HUES48 (cell line): ENCODE data around the gene ADAMTS6.

Experiments used
- H3K27ac ChIP-seq: one replicate; pipeline ENCODE4 v1.7.0; 2013; ENCODE audit warnings: low read depth, low read length, inconsistent platforms
- H3K27me3 ChIP-seq: 2 replicates; pipeline ENCODE4 v1.6.1; 2013; ENCODE audit warnings: mild to moderate bottlenecking, low read length; ENCODE audit not compliant: control insufficient read depth, insufficient read depth
- H3K36me3 ChIP-seq: 2 replicates; pipeline ENCODE4 v1.6.1; 2013; ENCODE audit warnings: low read length; ENCODE audit not compliant: control insufficient read depth, insufficient read depth
- H3K4me1 ChIP-seq: 2 replicates; pipeline ENCODE4 v1.6.1; 2013; ENCODE audit warnings: mild to moderate bottlenecking, low read length; ENCODE audit not compliant: control insufficient read depth, insufficient read depth
- H3K4me3 ChIP-seq: 2 replicates; pipeline ENCODE4 v1.5.1; 2013; ENCODE audit warnings: mild to moderate bottlenecking, low read depth, low read length
- H3K9ac ChIP-seq: 2 replicates; pipeline ENCODE4 v1.6.1; 2013; ENCODE audit warnings: mild to moderate bottlenecking, low read depth, low read length, moderate library complexity
- H3K9me3 ChIP-seq: 2 replicates; pipeline ENCODE4 v1.6.1; 2013; ENCODE audit warnings: low read length; ENCODE audit not compliant: control insufficient read depth, insufficient read depth

ADAMTS6 gene

GRCh38 chr5:65126542-65127069, 355.1 kb downstream of the ADAMTS6 start:
- H3K9ac ChIP-seq: no peak overlapping the region
- no peak overlapping the region for H3K4me3 ChIP-seq
- H3K27me3 ChIP-seq: no peaks in the 10 kb centered on the region
- no peaks in the 10 kb centered on the region for H3K9me3 ChIP-seq
- 0 out of 2 replicates have a peak, but pooled peaks cover 18% of the 10 kb centered on the region for H3K4me1 ChIP-seq
- H3K27ac ChIP-seq: no peak overlapping the region
- no peaks in the 10 kb centered on the region for H3K36me3 ChIP-seq

- H3K9ac ChIP-seq: no peak overlapping the region
- H3K4me1 ChIP-seq: 0 out of 2 replicates have a peak, but pooled peaks cover 18% of the 10 kb centered on the region
- H3K36me3 ChIP-seq: no peaks in the 10 kb centered on the region
- no peak overlapping the region for H3K4me3 ChIP-seq
- H3K27me3 ChIP-seq: no peaks in the 10 kb centered on the region
- no peak overlapping the region for H3K27ac ChIP-seq
- H3K9me3 ChIP-seq: no peaks in the 10 kb centered on the region
Measured at GRCh38 chr5:65125591-65126541, 355.9 kb downstream of the ADAMTS6 start.

GRCh38 chr5:65121880-65122436, 359.8 kb downstream of the ADAMTS6 start:
- Histone ChIP-seq H3K9me3 (peaks cover 8% of the 10 kb centered on the region; the same call in 1 of the 2 replicates), H3K4me3 (no peak overlapping the region), H3K27ac (no peak overlapping the region), H3K27me3 (no peaks in the 10 kb centered on the region), H3K4me1 (0 out of 2 replicates have a peak, but pooled peaks cover 9% of the 10 kb centered on the region), H3K36me3 (no peaks in the 10 kb centered on the region), H3K9ac (no peak overlapping the region)

GRCh38 chr5:65120371-65120967, 361.3 kb downstream of the ADAMTS6 start:
- Histone ChIP-seq H3K27ac (no peak overlapping the region), H3K36me3 (no peaks in the 10 kb centered on the region), H3K27me3 (no peaks in the 10 kb centered on the region), H3K4me3 (no peak overlapping the region), H3K9ac (no peak overlapping the region), H3K9me3 (peaks cover 10% of the 10 kb centered on the region; the same call in 1 of the 2 replicates), H3K4me1 (0 out of 2 replicates have a peak, but pooled peaks cover under 1% of the 10 kb centered on the region)

GRCh38 chr5:65117525-65117924, 364.2 kb downstream of the ADAMTS6 start:
- H3K4me3 ChIP-seq: no peak overlapping the region
- H3K36me3 ChIP-seq: no peaks in the 10 kb centered on the region
- no peaks in the 10 kb centered on the region for H3K4me1 ChIP-seq
- H3K27me3 ChIP-seq: no peaks in the 10 kb centered on the region
- no peak overlapping the region for H3K27ac ChIP-seq
- H3K9ac ChIP-seq: no peak overlapping the region
- H3K9me3 ChIP-seq: peaks cover 10% of the 10 kb centered on the region; the same call in 1 of the 2 replicates

GRCh38 chr5:65113771-65114170, 367.9 kb downstream of the ADAMTS6 start:
- Histone ChIP-seq H3K4me3 (no peak overlapping the region), H3K4me1 (no peaks in the 10 kb centered on the region), H3K27me3 (no peaks in the 10 kb centered on the region), H3K9ac (no peak overlapping the region), H3K9me3 (peaks cover 10% of the 10 kb centered on the region; the same call in 1 of the 2 replicates), H3K36me3 (no peaks in the 10 kb centered on the region), H3K27ac (no peak overlapping the region)

GRCh38 chr5:65111961-65112658, 369.6 kb downstream of the ADAMTS6 start:
- Histone ChIP-seq H3K27me3 (no peaks in the 10 kb centered on the region), H3K27ac (no peak overlapping the region), H3K4me3 (no peak overlapping the region), H3K36me3 (no peaks in the 10 kb centered on the region), H3K4me1 (no peaks in the 10 kb centered on the region), H3K9me3 (peaks cover 3% of the 10 kb centered on the region; the same call in 1 of the 2 replicates), H3K9ac (no peak overlapping the region)

GRCh38 chr5:65108786-65109743, 372.7 kb downstream of the ADAMTS6 start:
- Histone ChIP-seq H3K9me3 (no peaks in the 10 kb centered on the region), H3K27ac (no peak overlapping the region)

GRCh38 chr5:65105301-65105700, 376.4 kb downstream of the ADAMTS6 start:
- Histone ChIP-seq H3K4me1 (peaks cover 16% of the 10 kb centered on the region), H3K4me3 (no peak overlapping the region), H3K27me3 (no peaks in the 10 kb centered on the region), H3K9me3 (no peaks in the 10 kb centered on the region), H3K27ac (no peak overlapping the region), H3K36me3 (no peaks in the 10 kb centered on the region), H3K9ac (no peak overlapping the region)

More at GRCh38 chr5:65108786-65109743, 372.7 kb downstream of the ADAMTS6 start:
- no peak overlapping the region for H3K4me3 ChIP-seq
- peaks cover under 1% of the 10 kb centered on the region; the same call in 1 of the 2 replicates for H3K4me1 ChIP-seq
- no peaks in the 10 kb centered on the region for H3K27me3 ChIP-seq
- no peaks in the 10 kb centered on the region for H3K36me3 ChIP-seq
- H3K9ac ChIP-seq: no peak overlapping the region
